Measurements from ENCODE around the gene CPVL. TPM values are rescaled to one million over a fixed set of nuclear protein-coding genes. Genes with fewer than 3 reads are reported as not detected.

Gene CPVL
- total RNA-seq, 1 donor from 2014 or later, result 72.6 TPM

DNA sequence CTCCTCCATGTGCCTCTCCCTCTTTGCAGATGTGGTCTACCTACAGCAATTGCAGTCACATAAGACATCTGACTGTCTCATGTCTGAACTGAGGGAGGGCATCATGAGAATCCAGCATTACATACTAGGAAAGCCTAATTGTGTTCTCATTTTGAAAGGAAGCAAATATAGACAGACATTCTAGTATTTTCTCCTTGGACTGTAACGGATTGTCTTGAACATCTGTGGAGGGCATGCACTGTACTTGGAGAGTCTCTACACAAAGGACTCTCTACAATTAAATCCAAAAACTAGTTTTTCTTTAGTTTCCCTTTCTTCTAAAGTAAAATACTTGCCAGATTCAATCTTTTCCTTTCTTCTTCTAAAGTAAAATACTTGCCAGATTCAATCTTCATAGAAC is 153.5 kb downstream of the CPVL start:
- no peak for ATAC-seq
- intact Hi-C loops (cut with micrococcal nuclease), result no loop called here
- DNase-seq, result no peak

DNA sequence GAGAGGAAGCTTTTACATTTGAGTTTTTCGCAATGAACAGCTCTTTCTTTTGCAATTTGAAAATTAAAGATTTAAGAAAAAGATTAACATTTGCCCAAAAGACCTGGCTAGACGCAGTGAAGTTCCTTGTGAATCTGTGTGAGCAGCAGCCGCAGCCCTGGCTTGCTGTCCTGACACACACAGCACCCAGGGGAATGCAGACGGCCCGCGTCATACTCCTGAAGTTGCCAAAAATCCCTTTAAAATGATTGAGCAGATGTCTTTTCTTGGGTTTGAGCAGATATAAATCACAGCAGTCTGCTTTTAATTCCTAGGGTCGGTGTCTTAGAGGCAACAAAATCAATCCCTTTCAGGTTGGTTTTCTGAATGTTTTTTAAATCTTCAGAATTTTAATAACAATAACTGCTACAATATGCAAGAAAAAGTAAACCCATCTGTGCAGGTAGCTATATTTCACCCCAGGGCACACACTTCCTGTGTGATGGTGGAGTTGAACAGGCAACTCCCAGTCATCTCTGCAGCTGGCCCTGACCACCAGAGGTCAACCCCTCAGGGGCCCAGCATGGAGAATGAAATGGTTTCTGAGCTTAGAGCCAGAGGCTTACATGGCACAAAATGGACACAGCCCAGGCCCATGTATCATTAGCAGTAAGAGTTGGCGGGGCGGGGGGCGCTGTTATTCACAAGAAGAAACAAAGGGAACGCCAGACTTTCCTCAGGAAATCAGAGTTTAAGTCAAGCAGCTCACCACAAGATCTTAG is 156.0 kb downstream of the CPVL start:
- peak; percentile 78 for DNase-seq
- intact Hi-C loops (cut with micrococcal nuclease), result no loop called here
- peak; percentile 67 for ATAC-seq

DNA sequence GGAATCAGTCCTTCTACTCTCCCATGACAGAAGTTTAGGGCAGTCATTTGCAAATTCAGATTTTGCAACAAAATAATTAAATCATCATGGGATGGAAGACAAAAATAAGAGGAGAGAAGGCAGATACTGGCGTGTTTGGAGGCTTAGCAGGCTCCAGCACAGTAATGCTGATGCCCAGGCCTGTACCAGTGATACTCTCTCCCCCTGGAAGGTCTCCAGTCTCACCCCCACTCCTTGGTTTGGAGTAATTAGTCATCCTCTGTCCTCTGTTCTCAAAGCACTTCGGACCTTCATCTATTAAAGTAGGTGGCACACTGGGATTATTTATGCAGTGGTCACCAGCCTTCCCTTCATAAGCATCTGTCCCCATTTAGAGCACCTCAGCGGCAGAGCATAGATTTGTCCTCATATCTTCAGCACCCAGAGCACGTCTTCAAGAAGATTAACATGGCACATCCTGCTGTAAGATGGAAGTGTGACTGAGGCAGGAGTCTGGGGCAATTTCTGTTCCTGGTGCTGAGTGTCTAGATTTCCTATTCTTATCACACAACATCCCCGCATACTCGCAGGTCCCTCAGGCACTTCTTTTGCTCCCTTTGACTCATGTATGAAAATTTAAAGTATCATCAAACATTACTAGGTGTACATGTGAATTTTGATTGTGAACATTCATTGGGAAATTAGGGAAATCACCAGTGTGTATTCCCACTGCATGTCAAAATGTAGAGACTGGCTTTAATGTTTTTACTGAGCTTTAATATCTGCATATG is 156.9 kb downstream of the CPVL start:
- no peak for DNase-seq
- intact Hi-C loops (cut with micrococcal nuclease), result no loop called here
- ATAC-seq, result no peak

DNA sequence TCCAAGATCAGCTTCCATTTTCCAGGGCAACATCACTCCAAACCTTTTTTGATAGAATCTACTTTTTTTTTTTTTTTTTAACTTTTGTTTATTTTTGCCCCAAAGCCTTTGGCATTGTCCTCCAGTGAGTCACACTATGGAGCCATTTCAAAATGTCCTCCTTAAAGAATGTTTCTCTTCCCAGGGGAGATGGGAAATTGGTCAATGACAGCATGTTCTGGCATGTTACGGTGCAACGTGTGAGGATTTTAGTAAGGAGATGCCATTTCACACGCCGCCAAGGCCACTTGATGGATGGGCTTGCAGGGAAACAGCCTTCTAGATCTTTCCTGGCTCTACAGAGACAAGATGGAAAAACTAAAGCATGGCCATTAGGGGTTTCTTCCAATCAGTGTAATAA is 157.5 kb downstream of the CPVL start:
- DNase-seq (peak; percentile 43), ATAC-seq (peak; percentile 21)
- intact Hi-C loops (cut with micrococcal nuclease), result no loop called here

DNA sequence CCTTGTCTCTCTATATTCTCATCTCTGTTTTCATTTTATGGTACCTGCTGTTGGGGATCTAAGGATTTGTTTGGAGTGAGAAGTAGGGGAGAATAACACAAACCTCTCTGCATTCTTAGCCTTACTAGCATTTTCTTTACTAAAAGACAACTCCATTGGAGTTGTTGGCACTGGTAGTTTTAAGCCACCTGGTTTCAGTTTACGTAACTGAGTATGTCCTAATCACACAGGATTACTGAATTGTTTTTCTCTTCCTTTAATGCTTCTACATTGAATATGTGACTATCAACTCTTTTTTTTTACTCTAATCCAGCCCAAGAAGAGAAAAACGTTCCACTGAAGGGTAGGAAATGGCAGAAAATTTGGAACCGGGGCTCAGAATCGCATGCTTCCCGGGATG is 158.2 kb downstream of the CPVL start:
- intact Hi-C loops (cut with micrococcal nuclease), result no loop called here

DNA sequence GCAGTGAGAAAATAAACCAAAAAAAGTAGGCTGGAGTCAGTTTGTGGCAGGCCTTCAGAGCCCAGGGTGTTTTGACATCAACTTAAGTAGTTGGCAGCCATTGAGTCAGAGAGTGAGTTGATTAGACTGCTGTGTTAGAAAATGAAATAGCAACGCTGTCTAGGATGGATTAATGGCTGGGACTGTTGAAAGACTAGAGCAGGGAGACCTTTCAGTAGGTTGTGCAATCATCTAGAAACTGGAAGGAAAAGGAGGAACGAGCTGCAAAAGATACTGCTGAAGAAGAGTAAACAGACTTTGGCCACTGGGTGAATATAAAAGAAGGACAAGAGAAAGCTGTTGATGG is 159.6 kb downstream of the CPVL start:
- DNase-seq (no peak), ATAC-seq (peak; percentile 87)
- intact Hi-C loops (cut with micrococcal nuclease), result no loop called here

More for the DNA sequence above, 158.2 kb downstream of the CPVL start:
- no peak for DNase-seq
- no peak for ATAC-seq

DNA sequence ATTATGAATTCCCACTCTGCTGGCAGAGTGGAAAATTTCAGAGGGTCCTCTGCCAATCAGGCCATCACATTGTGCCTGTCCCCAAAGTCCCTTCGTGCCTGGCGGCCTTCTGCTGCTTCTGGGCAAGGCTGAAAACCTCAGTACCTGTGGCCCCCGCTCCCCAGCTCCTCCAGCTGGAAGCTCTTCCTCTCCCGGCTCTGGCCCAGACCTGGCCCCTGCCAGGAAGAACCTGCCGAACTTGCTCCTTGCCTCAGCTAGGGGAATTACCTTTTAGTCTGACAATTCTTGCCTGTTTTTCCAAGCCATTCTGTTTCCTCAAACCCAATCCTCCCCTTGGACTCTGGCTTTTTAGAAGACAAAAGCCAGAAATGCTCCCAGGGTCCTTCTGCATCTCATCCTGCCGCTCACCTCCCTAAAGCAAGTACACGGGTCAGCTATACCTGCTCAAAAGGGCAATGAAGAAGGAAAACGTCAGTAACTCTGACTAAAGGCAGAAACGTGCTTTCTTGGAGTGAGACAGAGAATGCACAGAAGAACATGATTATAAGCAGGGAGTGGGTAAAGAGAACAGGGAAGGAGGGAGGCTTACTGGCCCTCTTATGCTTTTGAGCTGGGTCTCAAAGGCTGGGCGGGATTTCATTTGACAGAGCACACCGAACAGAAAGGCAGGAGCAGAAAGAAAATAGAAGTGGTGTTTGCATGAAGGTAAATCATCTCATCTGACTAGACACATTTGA is 160.1 kb downstream of the CPVL start:
- ATAC-seq (no peak), DNase-seq (no peak)
- intact Hi-C loops (cut with micrococcal nuclease), result no loop called here

DNA sequence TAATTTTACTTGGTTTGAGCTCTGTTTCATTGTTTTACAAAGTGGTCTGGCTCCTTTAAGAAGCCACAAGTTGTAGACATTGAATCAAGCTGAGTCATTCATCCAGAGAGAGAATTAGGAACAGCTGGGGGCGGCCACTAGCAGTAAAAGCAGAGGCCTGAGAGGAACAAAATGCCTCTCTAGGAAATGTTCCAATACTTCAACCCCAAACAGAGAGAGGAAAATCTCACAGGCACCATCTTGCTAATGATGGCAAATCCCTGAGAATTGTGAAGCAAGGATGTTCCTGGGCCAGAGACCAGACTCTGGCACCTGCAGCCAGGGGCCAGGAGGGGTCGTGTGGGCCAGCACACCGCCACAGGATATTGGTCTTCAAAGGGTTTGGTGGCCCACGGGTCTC is 161.7 kb downstream of the CPVL start:
- DNase-seq (peak; percentile 70), ATAC-seq (peak; percentile 35)
- intact Hi-C loops (cut with micrococcal nuclease), result no loop called here

DNA sequence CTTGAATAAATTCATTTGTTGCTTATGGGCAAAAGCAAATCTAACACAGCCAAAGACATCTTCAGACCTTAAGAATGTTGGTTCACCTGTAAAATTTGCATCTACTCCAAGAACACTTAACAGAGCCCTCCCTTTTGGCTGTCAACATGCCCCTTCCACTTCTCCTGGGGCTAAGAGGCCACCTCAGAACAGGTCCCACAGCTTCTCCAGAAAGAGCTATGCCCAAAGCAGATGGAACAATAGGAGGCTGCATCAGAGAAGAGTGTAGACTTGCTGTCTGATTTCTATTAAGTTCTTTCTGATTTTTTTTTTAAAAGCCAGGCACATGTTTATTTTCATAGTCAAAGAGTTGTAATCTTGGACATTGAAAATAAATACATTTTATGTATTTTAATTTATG is 162.1 kb downstream of the CPVL start:
- intact Hi-C loops (cut with micrococcal nuclease), result no loop called here

DNA sequence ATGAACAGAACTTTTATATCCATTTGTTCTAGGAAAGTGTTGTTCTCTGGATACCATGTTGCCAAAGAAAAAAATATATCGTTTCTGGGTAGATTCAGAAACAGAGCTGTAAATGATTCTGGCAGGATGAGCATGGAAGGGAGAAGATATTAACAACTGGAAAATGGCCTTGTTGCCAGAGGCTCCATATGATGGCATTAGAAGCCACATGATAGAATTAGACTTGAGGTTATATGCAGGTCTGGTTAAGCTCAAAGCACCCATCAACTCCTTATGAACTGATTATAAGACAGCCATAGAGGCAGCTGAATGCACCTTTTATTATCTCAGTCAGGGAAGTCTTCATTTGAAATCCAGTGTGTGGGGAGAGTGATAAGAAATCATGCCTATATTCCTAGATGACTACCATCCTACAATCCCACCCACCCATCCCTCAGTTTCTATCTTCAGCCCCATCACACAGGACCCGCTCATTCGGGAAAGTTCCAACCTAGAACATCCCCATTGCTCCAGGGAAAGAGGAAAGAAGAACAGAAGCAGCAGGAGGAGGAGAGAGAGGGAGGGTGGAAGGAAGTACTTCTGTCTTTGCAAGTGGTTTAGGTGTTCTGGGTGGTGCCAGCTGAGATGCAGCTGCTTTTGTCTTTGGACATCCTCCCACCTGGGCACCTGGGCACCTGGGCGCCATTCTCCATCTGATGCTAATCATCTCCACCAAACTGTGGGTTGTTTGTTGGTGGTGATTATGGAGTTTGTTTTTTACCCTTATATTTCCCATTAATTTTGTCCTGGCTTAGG is 162.7 kb downstream of the CPVL start:
- no peak for DNase-seq
- intact Hi-C loops (cut with micrococcal nuclease), result no loop called here
- ATAC-seq, result no peak

More for the DNA sequence above, 162.1 kb downstream of the CPVL start:
- no peak for DNase-seq
- no peak for ATAC-seq

DNA sequence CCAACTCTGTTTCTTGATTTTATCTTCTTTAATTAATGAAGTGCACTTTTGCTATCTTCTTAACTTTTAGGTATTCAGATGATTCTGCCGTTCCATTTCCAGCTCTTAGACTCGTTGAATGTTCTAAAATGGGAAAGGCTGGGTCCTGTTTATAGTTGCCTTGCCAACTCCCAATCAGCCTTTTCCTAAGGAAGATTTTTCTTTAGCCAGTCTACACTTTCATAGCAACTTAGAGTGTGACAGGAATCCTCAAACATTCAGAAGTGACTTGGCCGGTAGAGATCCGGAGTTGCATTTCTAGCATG is 165.2 kb downstream of the CPVL start:
- intact Hi-C loops (cut with micrococcal nuclease), result no loop called here
- DNase-seq (no peak), ATAC-seq (no peak)

DNA sequence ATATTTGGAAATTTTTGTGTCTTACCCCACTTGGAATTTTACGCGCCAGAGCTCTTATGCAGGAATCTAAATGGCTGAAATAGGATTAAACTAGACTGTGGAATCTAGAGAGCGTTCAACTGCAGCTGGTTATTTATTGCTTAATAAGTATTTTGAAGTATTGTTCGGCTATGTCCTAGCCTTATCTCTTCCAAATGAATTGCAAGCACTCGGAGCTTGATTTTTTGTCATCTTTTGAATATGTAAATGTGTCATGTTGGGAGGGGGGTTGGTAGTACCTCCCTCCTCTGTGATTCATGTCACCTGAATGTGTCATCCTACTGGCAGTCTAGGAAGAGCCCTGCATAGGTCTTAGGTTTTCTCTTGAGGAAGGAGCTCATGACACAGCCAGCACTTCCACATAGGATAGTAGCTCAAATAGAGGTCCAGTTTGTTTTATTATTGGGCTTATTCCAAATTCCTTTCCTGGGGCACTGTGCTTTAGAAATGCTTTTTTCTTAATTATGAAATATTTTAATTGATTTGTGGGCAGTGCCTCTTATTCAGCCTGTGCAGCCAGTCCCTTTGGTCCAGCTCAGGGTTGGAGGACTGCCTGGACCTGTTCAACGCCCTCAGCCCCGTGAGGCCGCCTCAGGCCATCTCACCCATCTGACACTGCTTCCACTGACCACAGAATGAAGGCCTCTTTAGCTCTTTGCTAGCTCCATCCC is 165.7 kb downstream of the CPVL start:
- DNase-seq (peak; percentile 39), ATAC-seq (peak; percentile 59)
- intact Hi-C loops (cut with micrococcal nuclease), result no loop called here

DNA sequence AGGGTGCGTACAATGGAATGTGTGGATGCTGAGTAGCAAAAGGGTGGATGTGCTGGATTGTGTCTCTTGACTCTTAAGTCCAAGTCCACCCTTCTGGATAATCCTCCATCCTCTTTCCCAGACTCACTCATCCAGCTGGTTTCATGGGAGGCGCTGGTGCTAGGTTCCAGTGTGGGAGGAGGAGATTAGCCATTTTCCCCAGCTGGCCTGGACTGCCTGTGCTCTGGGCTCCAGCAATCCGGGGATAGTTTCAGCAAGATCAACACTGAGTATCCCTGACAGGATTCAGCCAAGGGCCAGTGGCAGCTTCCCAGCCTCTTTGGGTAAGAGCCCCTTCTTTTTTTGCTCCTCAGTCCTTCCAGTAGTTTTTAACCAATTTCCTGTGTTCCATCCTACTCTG is 166.6 kb downstream of the CPVL start:
- intact Hi-C loops (cut with micrococcal nuclease), result no loop called here
- ATAC-seq (peak; percentile 87), DNase-seq (peak; percentile 73)

DNA sequence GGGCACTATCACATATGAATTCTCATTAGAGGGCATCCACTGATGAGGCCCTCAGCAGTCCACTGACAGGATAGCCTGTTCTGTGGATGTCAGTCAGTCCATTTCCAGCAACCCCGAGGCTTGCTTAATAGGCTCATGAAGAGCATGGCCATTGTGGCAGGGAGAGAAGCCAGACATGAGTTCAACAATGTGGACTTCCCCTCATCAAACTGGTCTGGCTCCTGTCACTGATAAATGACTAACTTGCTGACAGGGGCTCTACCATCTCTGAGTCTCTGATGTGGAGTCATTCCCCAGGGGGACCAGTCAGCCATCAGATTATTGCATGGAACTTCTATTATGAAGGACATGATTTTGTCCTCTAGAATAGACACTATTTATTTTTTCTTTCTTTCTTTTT is 168.5 kb downstream of the CPVL start:
- ATAC-seq, result peak; percentile 7
- DNase-seq, result no peak
- intact Hi-C loops (cut with micrococcal nuclease), result no loop called here

DNA sequence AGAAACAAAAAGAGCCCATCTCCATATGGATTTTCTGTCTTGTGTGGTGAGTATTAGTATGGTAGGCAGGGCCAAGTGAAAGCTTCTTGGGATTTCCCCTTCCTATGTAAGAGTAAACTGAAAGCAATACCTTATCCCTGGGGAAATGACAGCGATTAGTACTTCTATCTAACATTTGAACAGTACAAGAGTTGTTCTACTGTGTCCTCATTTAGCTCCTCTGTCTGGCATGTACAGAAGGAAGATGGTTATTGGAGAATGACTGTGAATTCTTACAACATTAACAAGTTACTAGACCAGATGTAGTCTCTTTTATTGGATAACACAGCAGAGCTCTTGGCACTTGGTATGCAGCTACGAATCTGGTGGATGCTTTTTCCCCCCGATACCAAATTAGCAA is 170.3 kb downstream of the CPVL start:
- DNase-seq (no peak), ATAC-seq (peak; percentile 50)
- intact Hi-C loops (cut with micrococcal nuclease), result no loop called here

DNA sequence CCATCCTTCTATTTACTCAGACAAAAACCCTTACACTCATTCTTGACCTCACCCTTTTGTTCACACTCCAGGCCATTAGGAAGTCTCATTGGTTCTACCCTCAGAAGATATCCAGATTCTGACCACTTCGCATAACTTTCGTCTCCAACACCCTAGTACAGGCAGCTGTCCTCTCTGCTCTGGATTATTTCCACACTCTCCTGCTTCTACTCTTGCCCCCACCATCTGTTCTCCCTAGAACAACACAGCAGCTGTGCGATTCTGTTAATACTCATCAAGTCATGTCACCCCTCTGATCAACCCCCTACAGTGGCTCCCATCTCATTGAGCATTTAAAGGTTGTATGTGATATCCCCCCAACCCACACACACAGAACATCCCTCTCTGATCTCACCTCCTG is 172.7 kb downstream of the CPVL start:
- intact Hi-C loops (cut with micrococcal nuclease), result no loop called here
- ATAC-seq (no peak), DNase-seq (no peak)

DNA sequence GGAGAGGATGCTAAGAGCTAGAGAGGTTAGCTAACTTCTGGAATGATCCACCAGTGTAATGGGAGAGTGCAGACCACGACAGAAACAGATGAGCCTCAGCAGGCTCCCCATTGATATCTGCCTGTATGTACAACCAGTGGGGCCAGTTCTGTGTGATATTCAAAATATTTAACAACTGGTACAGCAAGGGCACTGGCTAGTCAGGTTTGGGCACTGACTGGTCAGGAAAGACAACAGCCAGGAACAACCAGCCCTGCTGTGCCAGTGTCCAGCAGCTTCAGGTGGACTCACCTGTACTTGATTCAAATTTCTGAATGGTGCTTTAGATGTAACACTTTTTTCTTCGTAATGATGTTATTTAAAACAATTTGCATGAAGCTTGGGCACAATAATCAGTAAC is 182.3 kb downstream of the CPVL start:
- intact Hi-C loops (cut with micrococcal nuclease), result no loop called here
- DNase-seq (no peak), ATAC-seq (no peak)

DNA sequence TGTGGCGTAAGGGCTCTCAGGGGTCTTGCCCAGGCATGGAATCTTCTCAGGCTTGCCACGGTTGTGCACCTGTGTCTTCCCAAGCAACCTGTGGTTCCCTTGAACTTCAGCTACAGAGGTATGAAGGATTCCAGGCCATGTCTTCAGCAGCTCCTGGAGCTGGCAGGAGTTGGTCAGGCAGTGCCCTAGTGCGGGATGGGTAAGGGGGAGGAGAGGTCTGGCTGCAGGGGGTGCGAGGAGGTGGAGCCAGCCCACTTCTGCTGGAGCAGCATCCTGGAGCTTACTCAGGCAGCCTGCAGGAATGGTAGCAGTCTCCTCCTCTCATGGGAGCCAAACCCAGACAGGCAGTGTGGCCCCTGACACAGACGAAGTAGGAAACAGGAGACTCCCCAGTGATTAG is 184.4 kb downstream of the CPVL start:
- DNase-seq, result no peak
- intact Hi-C loops (cut with micrococcal nuclease), result no loop called here
- no peak for ATAC-seq
